ENCODE results near the gene TAS2R40. TPM values are rescaled to one million over a fixed set of nuclear protein-coding genes. Genes with fewer than 3 reads are reported as not detected.

TAS2R40 gene
- total RNA-seq, 2 experiments from 2014 or later: not detected

- no peaks in the 10 kb centered on the region for H3K4me1 Mint-ChIP-seq (ENCODE audit: low read depth)
- H3K27ac Mint-ChIP-seq: no peak overlapping the region
- H3K4me3 Mint-ChIP-seq: no peak overlapping the region
- POLR2A ChIA-PET: no interaction called here
- H3K27me3 Mint-ChIP-seq: peaks cover 8% of the 10 kb centered on the region
- no peaks in the 10 kb centered on the region for H3K36me3 Mint-ChIP-seq (ENCODE audit: low read depth)
- no peak for TF ChIP-seq CTCF (IDR thresholded peaks at IDR 0.05)
- peaks cover 4% of the 10 kb centered on the region for H3K9me3 Mint-ChIP-seq
- peak; percentile 2 for DNase-seq
- ATAC-seq: peak; percentile 39
- intact Hi-C loops (cut with micrococcal nuclease): no loop called here
- CTCF ChIA-PET: interaction anchor here (1.5 kb wide), 1 partner anchor 10 kb away, joined by 3 read pairs; no protein-coding TSS in a partner anchor
These were observed 40.5 kb upstream of the TAS2R40 start for GRCh38 chr7:143181349-143181748.

GRCh38 chr7:143183024-143183423 is 38.8 kb upstream of the TAS2R40 start, which contains the start of gene TAS2R39:
Gene TAS2R39, plus strand, starts transcription at chr7:143183419. Its CDS starts 0 bp downstream, at chr7:143183419.
- POLR2A ChIA-PET: no interaction called here
- ATAC-seq (no peak), DNase-seq (no peak)
- no peaks in the 10 kb centered on the region for H3K36me3 Mint-ChIP-seq (ENCODE audit: low read depth)
- no peaks in the 10 kb centered on the region for H3K4me1 Mint-ChIP-seq (ENCODE audit: low read depth)
- H3K9me3 Mint-ChIP-seq: peaks cover 1% of the 10 kb centered on the region
- peaks cover 10% of the 10 kb centered on the region for H3K27me3 Mint-ChIP-seq
- intact Hi-C loops (cut with micrococcal nuclease): no loop called here
- TF ChIP-seq CTCF (IDR thresholded peaks at IDR 0.05): no peak
- H3K27ac Mint-ChIP-seq: no peak within 1 kb of the TSS
- H3K4me3 Mint-ChIP-seq: no peak within 1 kb of the TSS
- CTCF ChIA-PET: interaction anchor here (1.9 kb wide), 1 partner anchor 32 kb away, joined by 10 read pairs; no protein-coding TSS in a partner anchor

GRCh38 chr7:143185551-143185950 is 36.3 kb upstream of the TAS2R40 start:
- Mint-ChIP-seq H3K27me3 (peaks cover 7% of the 10 kb centered on the region), H3K4me3 (no peak overlapping the region), H3K27ac (no peak overlapping the region), H3K9me3 (no peaks in the 10 kb centered on the region), H3K36me3 (ENCODE audit: low read depth) (no peaks in the 10 kb centered on the region), H3K4me1 (ENCODE audit: low read depth) (no peaks in the 10 kb centered on the region)
- no peak for TF ChIP-seq CTCF (IDR thresholded peaks at IDR 0.05)
- DNase-seq (no peak), ATAC-seq (no peak)
- POLR2A ChIA-PET: no interaction called here
- intact Hi-C loops (cut with micrococcal nuclease): no loop called here
- CTCF ChIA-PET: no interaction called here

- Mint-ChIP-seq H3K9me3 (no peaks in the 10 kb centered on the region), H3K27ac (no peak overlapping the region), H3K36me3 (ENCODE audit: low read depth) (no peaks in the 10 kb centered on the region), H3K27me3 (peaks cover 6% of the 10 kb centered on the region), H3K4me3 (no peak overlapping the region), H3K4me1 (ENCODE audit: low read depth) (no peaks in the 10 kb centered on the region)
- no peak for TF ChIP-seq CTCF (IDR thresholded peaks at IDR 0.05)
- CTCF ChIA-PET: interaction anchor here (0.7 kb wide), 1 partner anchor 26 kb away, joined by 5 read pairs; no protein-coding TSS in a partner anchor
- ATAC-seq (no peak), DNase-seq (no peak)
- POLR2A ChIA-PET: no interaction called here
- intact Hi-C loops (cut with micrococcal nuclease): no loop called here
These were observed 32.8 kb upstream of the TAS2R40 start for GRCh38 chr7:143188994-143189393.

GRCh38 chr7:143193880-143194279 is 28.0 kb upstream of the TAS2R40 start:
- Mint-ChIP-seq H3K27ac (no peak overlapping the region), H3K4me3 (no peak overlapping the region), H3K4me1 (ENCODE audit: low read depth) (no peaks in the 10 kb centered on the region), H3K9me3 (no peaks in the 10 kb centered on the region), H3K27me3 (peaks cover 3% of the 10 kb centered on the region), H3K36me3 (ENCODE audit: low read depth) (no peaks in the 10 kb centered on the region)
- ATAC-seq: no peak
- DNase-seq: no peak
- ChIA-PET POLR2A (no interaction called here), CTCF (interaction anchor here (1.6 kb wide), 1 partner anchor 21 kb away, joined by 6 read pairs; no protein-coding TSS in a partner anchor)
- intact Hi-C loops (cut with micrococcal nuclease): no loop called here
- no peak for TF ChIP-seq CTCF (IDR thresholded peaks at IDR 0.05)
